ENCODE measurements around the gene FRMPD1.

FRMPD1 gene

DNA sequence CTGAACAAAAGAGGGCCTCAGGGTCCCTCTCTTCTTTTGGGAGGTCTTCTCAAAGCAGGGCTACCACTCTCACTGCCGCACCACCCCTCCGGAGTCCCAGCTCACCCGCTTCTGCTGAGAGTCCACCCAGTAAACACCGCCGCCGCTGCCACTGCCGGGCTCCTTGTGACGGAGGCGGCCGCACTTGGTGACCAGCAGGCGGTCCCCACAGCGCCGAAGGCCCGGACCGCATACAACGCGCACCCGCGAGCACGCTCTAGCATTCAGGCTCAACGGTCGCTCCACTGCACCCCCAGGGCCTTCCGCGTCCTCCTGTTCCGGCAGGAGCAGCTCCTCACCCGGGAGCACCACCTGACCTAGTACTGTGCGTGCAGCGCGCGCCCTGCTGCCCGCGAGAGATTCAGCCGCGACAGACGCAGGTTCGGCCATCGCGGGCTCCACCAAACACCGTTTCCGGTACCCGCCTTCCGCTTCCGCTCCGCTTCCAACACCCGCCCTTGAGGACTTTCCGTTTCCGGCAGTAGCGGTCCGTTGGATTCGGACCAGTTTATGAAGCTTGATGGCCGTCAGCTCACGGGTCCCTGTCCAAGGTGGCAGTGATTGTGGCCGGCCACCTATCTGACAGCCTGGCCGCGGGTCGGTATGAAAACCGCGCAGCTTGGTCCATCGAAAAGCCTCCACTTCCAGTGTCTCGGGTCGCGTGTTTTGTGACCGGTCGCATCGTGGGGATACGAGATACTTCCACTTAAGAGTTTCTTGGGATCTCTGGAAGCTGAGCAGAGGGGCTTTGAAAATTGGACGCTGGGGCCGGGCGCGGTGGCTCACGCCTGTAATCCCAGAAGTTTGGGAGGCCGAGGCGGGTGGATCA is 134.1 kb downstream of the FRMPD1 start, which contains the start of gene EXOSC3:
TSS of gene EXOSC3 (minus strand) at position 449 of the 868 bp plus-strand sequence. CDS start at position 429, 20 bp downstream.
- DNase-seq (ENCODE audit: low spot score) = peak; percentile 90

DNA sequence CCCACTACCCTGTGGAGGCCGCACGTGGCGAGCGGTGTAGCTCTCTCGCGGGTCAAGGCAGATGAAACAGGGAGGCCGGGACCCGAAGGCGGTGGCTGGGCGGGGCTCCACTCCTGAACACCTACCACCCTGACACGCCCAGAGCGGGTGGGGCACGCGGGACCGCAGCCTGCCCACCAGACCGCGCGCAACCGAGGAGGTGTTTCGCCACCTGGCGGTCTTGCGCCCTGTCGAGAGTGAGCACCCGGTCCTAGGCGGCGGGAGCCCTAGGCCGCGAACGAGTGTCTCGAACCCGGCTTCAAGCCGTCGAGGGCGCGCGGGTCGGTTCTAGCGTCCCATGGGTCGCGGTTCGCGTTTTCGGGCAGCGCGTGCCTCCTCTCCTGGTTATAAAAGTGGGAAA is 136.3 kb downstream of the FRMPD1 start:
- DNase-seq (ENCODE audit: low spot score) = no peak

DNA sequence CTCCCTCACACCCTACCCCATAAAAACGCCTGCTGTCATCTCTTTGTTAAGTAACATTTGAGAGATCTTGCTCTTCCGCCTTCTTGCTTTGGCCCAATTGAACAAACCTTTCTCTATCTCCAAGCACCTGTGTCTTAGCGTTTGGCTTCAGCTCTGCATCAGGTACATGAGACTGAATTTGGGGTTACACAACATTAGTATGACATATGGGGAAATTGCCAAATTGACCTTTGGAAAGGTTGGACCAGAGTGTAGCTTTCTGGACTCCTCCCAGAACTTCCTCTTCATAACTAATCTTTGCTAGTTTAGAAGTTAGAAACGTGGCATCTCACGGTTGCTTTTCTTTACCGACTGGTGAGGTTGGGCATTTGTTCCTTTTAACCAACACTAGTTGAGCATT is 137.6 kb downstream of the FRMPD1 start:
- no peak for DNase-seq (ENCODE audit: low spot score)

DNA sequence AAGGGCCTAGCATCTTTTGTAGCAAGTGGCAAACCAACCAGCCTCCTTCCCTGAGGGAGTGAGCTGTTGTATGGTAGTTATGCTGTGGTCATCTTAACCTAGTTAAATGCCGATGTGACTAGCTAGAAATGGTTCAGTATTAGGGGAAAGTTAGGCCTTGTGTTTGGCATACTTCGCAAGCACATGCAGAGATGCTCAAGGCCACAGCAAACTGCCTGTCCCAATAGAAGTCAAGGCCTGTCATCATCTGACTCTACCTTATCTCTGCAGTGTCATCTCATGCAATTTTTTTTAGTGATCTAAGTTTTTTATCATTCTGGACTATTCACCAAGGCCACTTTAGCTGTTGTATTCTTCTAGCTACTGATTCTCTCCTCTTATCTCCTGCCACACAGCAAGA is 139.3 kb downstream of the FRMPD1 start:
- no peak for DNase-seq (ENCODE audit: low spot score)

DNA sequence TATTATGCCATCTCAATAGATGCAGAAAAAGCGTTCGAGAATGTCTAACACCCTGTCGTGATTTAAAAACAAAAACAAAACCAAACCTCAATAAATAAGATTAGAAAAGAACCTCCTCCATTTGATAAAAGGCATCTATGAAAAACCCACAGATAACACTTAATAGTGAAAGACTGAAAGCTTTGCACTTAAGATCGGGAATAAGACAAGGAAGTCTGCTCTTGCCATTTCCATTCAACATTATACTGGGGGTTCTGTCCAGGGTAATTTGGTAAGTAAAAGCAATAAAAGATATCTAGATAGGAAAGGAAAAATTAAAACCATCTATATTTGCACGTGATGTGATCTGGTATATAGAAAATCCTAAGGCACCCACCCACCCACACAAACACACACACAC is 141.4 kb downstream of the FRMPD1 start:
- DNase-seq (ENCODE audit: low spot score) = no peak

DNA sequence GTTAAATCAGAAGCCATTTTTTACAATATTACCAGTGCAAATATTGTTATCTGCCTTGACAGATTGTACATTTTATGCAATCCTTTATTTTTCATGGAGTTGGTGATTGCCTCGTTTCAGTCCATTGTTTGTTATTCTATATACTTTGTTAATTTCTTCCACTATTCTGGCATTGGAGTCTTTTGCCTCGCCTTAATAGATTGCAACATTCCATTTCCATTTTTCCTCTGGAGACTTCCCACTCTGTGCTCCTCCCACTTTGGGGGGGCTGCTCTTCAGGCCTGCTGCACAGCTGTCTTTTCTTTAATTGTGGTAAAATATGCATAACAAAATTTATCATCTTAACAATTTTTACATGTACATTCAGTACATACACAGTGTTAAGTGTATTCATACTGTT is 145.5 kb downstream of the FRMPD1 start:
- no peak for DNase-seq (ENCODE audit: low spot score)

All from D341Med (cell line).